DND-41 (cell line): ENCODE data around the gene BSND.

Source experiments
- ATAC-seq: fragments of 200-7000 bp; cut with Tn5 transposase; 3 replicates; pipeline ENCODE4 v1.9.1; 2021; ENCODE audit warnings: low read depth; ENCODE audit not compliant: insufficient read depth
- DNase-seq: peaks from one replicate; pipeline ENCODE4 v3.0.0-alpha.2; 2020
- H2AFZ ChIP-seq: 2 replicates; pipeline ENCODE4 v1.6.0; 2012; ENCODE audit warnings: low read depth, low read length
- H3K27ac ChIP-seq: 2 replicates; pipeline ENCODE4 v1.5.1; 2012; ENCODE audit warnings: low read length, inconsistent platforms
- H3K27me3 ChIP-seq: fragments of 200-600 bp; sonication (generic); 2 replicates; pipeline ENCODE4 v1.6.0; 2012; ENCODE audit warnings: low read length, mild to moderate bottlenecking, inconsistent platforms; ENCODE audit not compliant: insufficient read depth, poor library complexity
- H3K36me3 ChIP-seq: 2 replicates; pipeline ENCODE4 v1.5.1; 2012; ENCODE audit warnings: low read length, inconsistent platforms; ENCODE audit not compliant: insufficient read depth
- H3K4me1 ChIP-seq: 2 replicates; pipeline ENCODE4 v1.5.1; 2012; ENCODE audit warnings: mild to moderate bottlenecking, low read length; ENCODE audit not compliant: insufficient read depth
- H3K4me2 ChIP-seq: 2 replicates; pipeline ENCODE4 v1.6.0; 2012; ENCODE audit warnings: mild to moderate bottlenecking, moderate library complexity, low read length, inconsistent platforms; ENCODE audit not compliant: insufficient read depth
- H3K4me3 ChIP-seq, 2 experiments: fragments of 200-600 bp in 1 of 2; shearing (Covaris generic) in 1 of 2; 2 replicates each; pipeline ENCODE4 v1.5.1; 2012 to 2016; ENCODE audit warnings: inconsistent platforms in 2 of 2, low read length in 2 of 2, mild to moderate bottlenecking in 2 of 2, low read depth in 1 of 2, moderate library complexity in 1 of 2
- H3K79me2 ChIP-seq: 2 replicates; pipeline ENCODE4 v1.6.0; 2012; ENCODE audit warnings: low read length, inconsistent platforms; ENCODE audit not compliant: insufficient read depth
- H3K9ac ChIP-seq: 2 replicates; pipeline ENCODE4 v1.6.0; 2012; ENCODE audit warnings: low read depth, mild to moderate bottlenecking, inconsistent platforms, low read length, moderate library complexity
- H3K9me3 ChIP-seq: 2 replicates; pipeline ENCODE4 v1.5.1; 2012; ENCODE audit warnings: low read length, moderate library complexity, mild to moderate bottlenecking, inconsistent platforms; ENCODE audit not compliant: insufficient read depth, severe bottlenecking
- H4K20me1 ChIP-seq: 2 replicates; pipeline ENCODE4 v1.6.0; 2012; ENCODE audit warnings: low read length; ENCODE audit not compliant: insufficient read depth
- CTCF ChIP-seq: IDR thresholded peaks from 2 replicates; pipeline ENCODE4 v1.5.1; 2012; ENCODE audit warnings: borderline replicate concordance, low read length, moderate library complexity, mild to moderate bottlenecking; ENCODE audit not compliant: poor library complexity, severe bottlenecking; ENCODE audit errors: extremely low read depth
- EZH2 ChIP-seq: IDR thresholded peaks from 3 replicates; pipeline ENCODE4 v1.6.1; 2012; ENCODE audit warnings: borderline replicate concordance, low read depth, mild to moderate bottlenecking, moderate library complexity, low read length, inconsistent platforms; ENCODE audit not compliant: severe bottlenecking

Gene BSND

DNA sequence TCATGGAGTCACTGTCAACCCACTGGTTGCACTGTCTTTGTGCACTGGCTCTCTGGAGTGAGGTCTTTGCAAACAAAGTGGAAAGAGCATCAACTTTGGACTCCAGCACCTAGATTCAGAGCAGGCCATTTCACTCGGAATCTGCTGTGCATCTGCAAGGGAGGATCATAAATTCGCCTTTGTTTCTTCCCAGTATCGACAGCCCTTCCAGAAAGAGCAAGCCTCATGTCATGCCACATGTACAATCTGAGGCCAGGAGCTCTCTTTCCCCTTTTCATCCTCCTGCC is 39.8 kb downstream of the BSND start:
- H3K36me3 ChIP-seq = no peaks in the 10 kb centered on the region
- ATAC-seq (no peak), DNase-seq (no peak)
- no peaks in the 10 kb centered on the region for H4K20me1 ChIP-seq
- no peaks in the 10 kb centered on the region for H3K79me2 ChIP-seq
- no peak overlapping the region for H2AFZ ChIP-seq
- peaks cover 29% of the 10 kb centered on the region for H3K27me3 ChIP-seq
- H3K4me3 ChIP-seq = no peak overlapping the region
- no peaks in the 10 kb centered on the region for H3K9me3 ChIP-seq
- no peak overlapping the region for H3K9ac ChIP-seq
- TF ChIP-seq EZH2 (no peak), CTCF (no peak)
- no peak overlapping the region for H3K27ac ChIP-seq
- no peak overlapping the region for H3K4me2 ChIP-seq
- no peaks in the 10 kb centered on the region for H3K4me1 ChIP-seq

DNA sequence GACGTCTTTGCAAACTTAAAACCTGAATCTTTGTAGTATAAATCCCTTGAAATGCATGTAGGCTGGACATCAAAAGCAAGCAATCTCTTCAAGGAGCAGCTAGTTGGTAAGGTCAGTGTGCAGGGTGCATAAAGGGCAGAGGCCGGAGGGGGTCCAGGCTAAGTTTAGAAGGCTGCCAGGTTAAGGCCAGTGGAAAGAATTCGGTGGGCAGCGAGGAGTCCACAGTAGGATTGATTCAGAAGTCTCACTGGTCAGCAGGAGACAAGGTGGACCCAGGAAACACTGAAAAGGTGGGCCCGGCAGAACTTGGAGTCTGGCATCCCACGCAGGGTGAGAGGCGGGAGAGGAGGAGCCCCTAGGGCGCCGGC is 40.2 kb downstream of the BSND start:
- H3K79me2 ChIP-seq = no peaks in the 10 kb centered on the region
- H3K36me3 ChIP-seq = no peaks in the 10 kb centered on the region
- no peak overlapping the region for H2AFZ ChIP-seq
- H4K20me1 ChIP-seq = no peaks in the 10 kb centered on the region
- H3K27me3 ChIP-seq = peaks cover 25% of the 10 kb centered on the region
- no peaks in the 10 kb centered on the region for H3K4me1 ChIP-seq
- no peak overlapping the region for H3K4me3 ChIP-seq
- ATAC-seq = no peak
- H3K9me3 ChIP-seq = no peaks in the 10 kb centered on the region
- TF ChIP-seq EZH2 = no peak
- no peak for TF ChIP-seq CTCF
- no peak overlapping the region for H3K9ac ChIP-seq
- H3K4me2 ChIP-seq = no peak overlapping the region
- H3K27ac ChIP-seq = no peak overlapping the region
- DNase-seq = no peak

DNA sequence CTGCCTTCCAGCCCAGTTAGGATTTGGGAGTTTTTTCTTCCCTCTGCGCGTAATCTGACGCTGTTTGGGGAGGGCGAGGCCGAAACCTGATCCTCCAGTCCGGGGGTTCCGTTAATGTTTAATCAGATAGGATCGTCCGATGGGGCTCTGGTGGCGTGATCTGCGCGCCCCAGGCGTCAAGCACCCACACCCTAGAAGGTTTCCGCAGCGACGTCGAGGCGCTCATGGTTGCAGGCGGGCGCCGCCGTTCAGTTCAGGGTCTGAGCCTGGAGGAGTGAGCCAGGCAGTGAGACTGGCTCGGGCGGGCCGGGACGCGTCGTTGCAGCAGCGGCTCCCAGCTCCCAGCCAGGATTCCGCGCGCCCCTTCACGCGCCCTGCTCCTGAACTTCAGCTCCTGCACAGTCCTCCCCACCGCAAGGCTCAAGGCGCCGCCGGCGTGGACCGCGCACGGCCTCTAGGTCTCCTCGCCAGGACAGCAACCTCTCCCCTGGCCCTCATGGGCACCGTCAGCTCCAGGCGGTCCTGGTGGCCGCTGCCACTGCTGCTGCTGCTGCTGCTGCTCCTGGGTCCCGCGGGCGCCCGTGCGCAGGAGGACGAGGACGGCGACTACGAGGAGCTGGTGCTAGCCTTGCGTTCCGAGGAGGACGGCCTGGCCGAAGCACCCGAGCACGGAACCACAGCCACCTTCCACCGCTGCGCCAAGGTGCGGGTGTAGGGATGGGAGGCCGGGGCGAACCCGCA is 40.8 kb downstream of the BSND start, which contains the start of gene PCSK9:
PCSK9 (plus strand) TSS at position 207 of the 741 bp plus-strand sequence; CDS start at position 497, 290 bp downstream.
- no peak for TF ChIP-seq EZH2
- TF ChIP-seq CTCF = no peak
- no peak for DNase-seq
- Histone ChIP-seq H3K4me2 (no peak within 1 kb of the TSS), H3K79me2 (no peaks in the 10 kb centered on the region), H3K9ac (no peak within 1 kb of the TSS), H3K36me3 (no peaks in the 10 kb centered on the region), H3K4me1 (no peaks in the 10 kb centered on the region), H2AFZ (no peak within 1 kb of the TSS), H3K27ac (no peak within 1 kb of the TSS), H3K4me3 (no peak within 1 kb of the TSS), H4K20me1 (no peaks in the 10 kb centered on the region), H3K9me3 (no peaks in the 10 kb centered on the region), H3K27me3 (peaks cover 25% of the 10 kb centered on the region)
- ATAC-seq = no peak
